Measurements from ENCODE around the gene OLFM2. TPM values are rescaled to one million over a fixed set of nuclear protein-coding genes. Genes with fewer than 3 reads are reported as not detected.

The OLFM2 gene
- total and polyA plus RNA-seq, 3 donors from 2014 or later: 15.9 to 27.0 (median 22.5) TPM

DNA sequence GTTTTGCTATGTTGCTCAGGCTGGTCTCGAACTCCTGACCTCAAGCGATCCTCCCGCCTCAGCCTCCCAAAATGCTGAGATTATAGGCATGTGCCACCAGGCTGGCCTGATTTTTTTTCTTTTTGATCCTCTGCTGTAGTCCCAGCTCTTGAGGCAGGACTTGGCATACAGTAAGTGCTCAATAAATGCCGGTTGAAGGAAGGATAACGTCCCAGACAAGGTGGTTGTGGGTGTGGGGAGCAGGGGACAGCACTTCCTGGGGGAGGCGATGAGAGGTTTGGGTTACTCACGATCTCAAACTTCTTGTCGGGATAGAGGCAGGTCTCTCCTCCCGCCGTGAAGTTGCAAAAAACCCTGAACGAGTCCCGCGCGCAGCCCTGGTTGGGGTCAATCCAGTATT lies 29.7 kb upstream of the OLFM2 start:
- intact Hi-C loops (cut with DNase I; ENCODE audit: low total_unique reads): no loop called here
- Histone ChIP-seq H3K36me3 (ENCODE audit: low read depth, missing control alignments) (no peaks in the 10 kb centered on the region), H3K27me3 (no peaks in the 10 kb centered on the region), H3K27ac (no peak overlapping the region), H3K4me3 (no peak overlapping the region), H3K4me1 (no peaks in the 10 kb centered on the region), H3K9me3 (no peaks in the 10 kb centered on the region)
- DNase-seq: no peak
- WGBS, 2 donors: 27 to 68% methylated on average over 14 of the region's 14 CpGs
- no peak for TF ChIP-seq POLR2A (IDR thresholded peaks at IDR 0.05)
- TF ChIP-seq, protein P1, sequence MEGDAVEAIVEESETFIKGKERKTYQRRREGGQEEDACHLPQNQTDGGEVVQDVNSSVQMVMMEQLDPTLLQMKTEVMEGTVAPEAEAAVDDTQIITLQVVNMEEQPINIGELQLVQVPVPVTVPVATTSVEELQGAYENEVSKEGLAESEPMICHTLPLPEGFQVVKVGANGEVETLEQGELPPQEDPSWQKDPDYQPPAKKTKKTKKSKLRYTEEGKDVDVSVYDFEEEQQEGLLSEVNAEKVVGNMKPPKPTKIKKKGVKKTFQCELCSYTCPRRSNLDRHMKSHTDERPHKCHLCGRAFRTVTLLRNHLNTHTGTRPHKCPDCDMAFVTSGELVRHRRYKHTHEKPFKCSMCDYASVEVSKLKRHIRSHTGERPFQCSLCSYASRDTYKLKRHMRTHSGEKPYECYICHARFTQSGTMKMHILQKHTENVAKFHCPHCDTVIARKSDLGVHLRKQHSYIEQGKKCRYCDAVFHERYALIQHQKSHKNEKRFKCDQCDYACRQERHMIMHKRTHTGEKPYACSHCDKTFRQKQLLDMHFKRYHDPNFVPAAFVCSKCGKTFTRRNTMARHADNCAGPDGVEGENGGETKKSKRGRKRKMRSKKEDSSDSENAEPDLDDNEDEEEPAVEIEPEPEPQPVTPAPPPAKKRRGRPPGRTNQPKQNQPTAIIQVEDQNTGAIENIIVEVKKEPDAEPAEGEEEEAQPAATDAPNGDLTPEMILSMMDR (IDR thresholded peaks at IDR 0.05): no peak

DNA sequence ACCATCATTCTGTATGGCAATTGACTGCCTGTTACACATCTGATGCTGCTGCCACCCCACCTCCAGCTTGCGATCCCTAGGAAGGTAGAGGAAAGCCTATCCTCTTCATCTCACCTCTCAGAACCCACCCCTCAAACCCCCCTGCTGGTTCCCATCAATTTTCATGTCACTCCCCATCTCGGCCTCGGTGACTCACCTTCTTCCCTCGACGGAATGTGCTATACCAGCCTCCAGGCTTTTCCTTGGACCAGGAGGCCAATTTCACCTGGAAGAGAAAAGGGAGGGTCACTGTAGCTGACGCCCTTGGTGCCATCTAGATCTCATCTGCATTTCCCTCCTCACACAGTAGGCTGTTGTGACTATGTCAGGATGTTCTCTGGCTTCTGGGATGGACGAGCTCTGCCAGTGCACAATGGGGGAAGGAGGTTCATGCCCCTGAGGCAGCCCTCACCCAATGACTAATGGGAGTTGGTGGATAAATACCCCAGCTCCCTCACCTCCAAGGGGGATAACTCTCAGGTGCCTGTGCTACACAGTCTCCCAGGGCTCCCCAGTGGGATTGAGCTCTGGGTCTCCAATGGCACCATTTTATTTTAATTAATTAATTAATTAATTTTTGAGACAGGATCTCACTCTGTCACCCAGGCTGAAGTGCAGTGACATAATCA lies 26.4 kb upstream of the OLFM2 start:
- WGBS, 2 donors: 74 to 82% methylated on average over 7 of the region's 7 CpGs
- intact Hi-C loops (cut with DNase I; ENCODE audit: low total_unique reads): no loop called here

DNA sequence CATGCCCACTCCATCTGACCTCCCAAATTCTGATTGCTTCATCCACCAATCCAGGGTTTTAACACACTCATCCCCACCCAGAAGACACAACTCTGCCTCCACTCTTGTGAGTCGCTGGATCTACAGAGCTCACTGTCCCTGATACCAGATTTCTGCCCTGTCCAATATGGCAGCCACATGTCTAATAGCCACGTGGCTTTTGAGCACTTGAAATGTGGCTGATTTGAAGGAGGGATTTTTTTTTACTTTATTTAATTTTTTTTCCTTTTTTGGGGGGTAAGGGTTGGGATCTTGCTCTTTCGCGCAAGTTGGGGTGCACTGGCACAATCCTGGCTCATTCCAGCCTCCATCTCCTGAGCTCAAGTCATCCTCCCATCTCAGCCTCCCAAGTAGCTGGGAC lies 24.8 kb upstream of the OLFM2 start:
- Histone ChIP-seq H3K9me3 (no peaks in the 10 kb centered on the region), H3K36me3 (ENCODE audit: low read depth, missing control alignments) (no peaks in the 10 kb centered on the region), H3K4me3 (no peak overlapping the region), H3K4me1 (no peaks in the 10 kb centered on the region), H3K27me3 (no peaks in the 10 kb centered on the region), H3K27ac (no peak overlapping the region)
- intact Hi-C loops (cut with DNase I; ENCODE audit: low total_unique reads): no loop called here
- 84 to 97% methylated on average over 4 of the region's 4 CpGs for WGBS, 2 donors
- no peak for DNase-seq
- no peak for TF ChIP-seq POLR2A (IDR thresholded peaks at IDR 0.05)
- TF ChIP-seq, protein P1 (IDR thresholded peaks at IDR 0.05): no peak

More for the DNA sequence above, 26.4 kb upstream of the OLFM2 start:
- no peaks in the 10 kb centered on the region for H3K4me1 ChIP-seq
- no peaks in the 10 kb centered on the region for H3K9me3 ChIP-seq
- no peaks in the 10 kb centered on the region for H3K36me3 ChIP-seq (ENCODE audit: low read depth, missing control alignments)
- H3K27ac ChIP-seq: no peak overlapping the region
- no peak for DNase-seq
- TF ChIP-seq, protein P1 (IDR thresholded peaks at IDR 0.05): no peak
- TF ChIP-seq POLR2A (IDR thresholded peaks at IDR 0.05): no peak
- H3K27me3 ChIP-seq: no peaks in the 10 kb centered on the region
- no peak overlapping the region for H3K4me3 ChIP-seq

DNA sequence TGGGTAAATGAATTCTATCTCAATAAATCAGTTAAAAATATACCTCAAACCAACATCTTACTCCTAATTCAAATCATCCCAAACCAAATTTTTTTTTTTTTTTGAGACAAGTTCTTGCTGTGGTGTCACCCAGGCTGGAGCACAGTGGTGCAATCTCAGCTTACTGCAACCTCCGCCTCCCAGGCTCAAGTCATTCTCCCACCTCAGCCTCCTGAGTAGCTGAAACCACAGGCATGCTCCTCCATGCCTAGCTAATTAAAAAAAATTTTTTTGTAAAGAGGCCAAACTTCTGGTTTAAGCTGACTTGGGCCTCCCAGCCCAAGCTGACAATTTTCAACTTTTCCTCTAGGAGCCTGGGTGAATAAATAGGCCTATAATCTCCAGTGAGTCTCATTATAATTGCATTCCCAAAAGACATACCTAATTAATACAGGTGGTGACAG lies 22.1 kb upstream of the OLFM2 start:
- Histone ChIP-seq H3K4me3 (no peak overlapping the region), H3K27me3 (no peaks in the 10 kb centered on the region), H3K27ac (no peak overlapping the region), H3K36me3 (ENCODE audit: low read depth, missing control alignments) (no peaks in the 10 kb centered on the region), H3K9me3 (no peaks in the 10 kb centered on the region), H3K4me1 (no peaks in the 10 kb centered on the region)
- WGBS, 2 donors: 75 to 100% methylated on average over 1 of the region's 1 CpG
- intact Hi-C loops (cut with DNase I; ENCODE audit: low total_unique reads): no loop called here
- DNase-seq: no peak
- TF ChIP-seq, protein P1 (IDR thresholded peaks at IDR 0.05): no peak
- TF ChIP-seq POLR2A (IDR thresholded peaks at IDR 0.05): no peak

DNA sequence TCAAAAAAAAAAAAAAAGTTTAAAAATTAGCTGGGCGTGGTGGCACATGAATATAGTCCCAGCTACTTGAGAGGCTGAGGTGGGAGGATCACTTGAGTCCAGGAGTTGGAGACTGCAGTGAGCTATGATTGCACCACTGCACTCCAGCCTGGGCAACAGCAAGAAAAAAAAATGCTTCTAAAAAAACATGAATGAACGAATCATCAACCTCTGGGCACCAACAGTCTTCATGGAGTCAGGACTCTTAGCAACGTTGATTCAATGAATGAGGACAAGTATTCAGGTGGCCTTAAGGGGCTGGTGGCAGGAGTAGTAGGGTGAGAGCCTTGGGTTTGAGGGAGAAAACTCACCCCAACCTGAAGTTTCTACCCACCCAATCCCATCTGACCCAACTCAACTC lies 20.6 kb upstream of the OLFM2 start:
- WGBS, 2 donors: 75 to 86% methylated on average over 3 of the region's 3 CpGs
- Histone ChIP-seq H3K9me3 (no peaks in the 10 kb centered on the region), H3K36me3 (ENCODE audit: low read depth, missing control alignments) (no peaks in the 10 kb centered on the region), H3K4me3 (no peak overlapping the region), H3K27ac (no peak overlapping the region), H3K27me3 (no peaks in the 10 kb centered on the region), H3K4me1 (no peaks in the 10 kb centered on the region)
- TF ChIP-seq, protein P1 (IDR thresholded peaks at IDR 0.05): no peak
- TF ChIP-seq POLR2A (IDR thresholded peaks at IDR 0.05): no peak
- DNase-seq: no peak
- intact Hi-C loops (cut with DNase I; ENCODE audit: low total_unique reads): no loop called here
